Neuronal stem cell (in vitro differentiated cells): ENCODE measurements around the gene CCDC63. TPM values are rescaled to one million over a fixed set of nuclear protein-coding genes. Genes with fewer than 3 reads are reported as not detected.

Source experiments
- DNase-seq: peaks from one replicate; pipeline ENCODE4 v3.0.0-alpha.2; 2013; ENCODE audit warnings: low spot score
- H2AFZ ChIP-seq: one replicate; pipeline ENCODE4 v1.6.1; 2013; ENCODE audit warnings: mild to moderate bottlenecking, low read length, inconsistent platforms
- H2AK5ac ChIP-seq: 2 replicates; pipeline ENCODE4 v1.6.1; 2013; ENCODE audit warnings: low read depth, mild to moderate bottlenecking, inconsistent platforms, low read length, moderate library complexity, mixed read lengths
- H2BK120ac ChIP-seq: 2 replicates; pipeline ENCODE4 v1.6.1; 2013; ENCODE audit warnings: low read depth, mild to moderate bottlenecking, inconsistent platforms, low read length, moderate library complexity, mixed read lengths
- H2BK12ac ChIP-seq: one replicate; pipeline ENCODE4 v1.6.1; 2013; ENCODE audit warnings: low read length, inconsistent platforms
- H2BK15ac ChIP-seq: 2 replicates; pipeline ENCODE4 v1.6.1; 2013; ENCODE audit warnings: mild to moderate bottlenecking, low read length, inconsistent platforms, mixed read lengths
- H2BK5ac ChIP-seq: one replicate; pipeline ENCODE4 v1.6.1; 2013; ENCODE audit warnings: inconsistent platforms, mild to moderate bottlenecking, low read length, moderate library complexity
- H3K14ac ChIP-seq: one replicate; pipeline ENCODE4 v1.6.1; 2013; ENCODE audit warnings: low read length, inconsistent platforms
- H3K18ac ChIP-seq: 2 replicates; pipeline ENCODE4 v1.6.1; 2013; ENCODE audit warnings: low read length, inconsistent platforms
- H3K23ac ChIP-seq: 2 replicates; pipeline ENCODE4 v1.6.1; 2013; ENCODE audit warnings: low read depth, mild to moderate bottlenecking, mixed read lengths, low read length, inconsistent platforms; ENCODE audit not compliant: poor library complexity
- H3K27ac ChIP-seq: replicated peaks from 3 replicates; pipeline ENCODE4 v1.5.1; 2013; ENCODE audit warnings: low read length, inconsistent platforms
- H3K27me3 ChIP-seq, 3 experiments: 2 replicates each; pipeline ENCODE4 v1.6.1; 2013; ENCODE audit warnings: low read length in 3 of 3, mild to moderate bottlenecking in 2 of 3, inconsistent platforms in 1 of 3, low read depth in 1 of 3, mixed read lengths in 1 of 3, moderate library complexity in 1 of 3; ENCODE audit not compliant: control insufficient read depth in 3 of 3, insufficient read depth in 3 of 3
- H3K36me3 ChIP-seq, 2 donors: replicated peaks in 1 of 2; 2 replicates each; pipeline ENCODE4 v1.6.1; 2013; ENCODE audit warnings: low read length in 2 of 2; ENCODE audit not compliant: control insufficient read depth in 2 of 2, insufficient read depth in 2 of 2
- H3K4ac ChIP-seq: 2 replicates; pipeline ENCODE4 v1.6.1; 2013; ENCODE audit warnings: inconsistent platforms, mild to moderate bottlenecking, low read length, moderate library complexity
- H3K4me1 ChIP-seq, 2 donors: 1 replicate in 1 of 2; 2 replicates in 1 of 2; pipeline ENCODE4 v1.6.1; 2013; ENCODE audit warnings: low read length in 2 of 2, low read depth in 1 of 2; ENCODE audit not compliant: control insufficient read depth in 2 of 2, insufficient read depth in 1 of 2
- H3K4me2 ChIP-seq: one replicate; pipeline ENCODE4 v1.6.1; 2013; ENCODE audit warnings: mild to moderate bottlenecking, low read length, inconsistent platforms; ENCODE audit not compliant: insufficient read depth, poor library complexity, severe bottlenecking
- H3K4me3 ChIP-seq, 2 donors: 2 replicates each; pipeline ENCODE4 v1.5.1; 2013; ENCODE audit warnings: low read length in 2 of 2, mild to moderate bottlenecking in 2 of 2, inconsistent platforms in 1 of 2, moderate library complexity in 1 of 2
- H3K79me1 ChIP-seq: one replicate; pipeline ENCODE4 v1.6.1; 2013; ENCODE audit warnings: low read depth, mild to moderate bottlenecking, inconsistent platforms, low read length, moderate library complexity
- H3K9ac ChIP-seq: one replicate; pipeline ENCODE4 v1.6.1; 2013; ENCODE audit warnings: mild to moderate bottlenecking, low read depth, low read length, inconsistent platforms; ENCODE audit not compliant: poor library complexity
- H3K9me3 ChIP-seq, 2 donors: replicated peaks in 1 of 2; 2 replicates each; pipeline versions ENCODE3 to v1.6.1; 2013; ENCODE audit warnings: low read length in 2 of 2, mild to moderate bottlenecking in 2 of 2, inconsistent platforms in 1 of 2, low read depth in 1 of 2, mixed read lengths in 1 of 2, moderate library complexity in 1 of 2; ENCODE audit not compliant: control insufficient read depth in 2 of 2, insufficient read depth in 1 of 2
- H4K8ac ChIP-seq: one replicate; pipeline ENCODE4 v1.6.1; 2013; ENCODE audit warnings: low read depth, mild to moderate bottlenecking, inconsistent platforms, low read length, moderate library complexity
- H4K91ac ChIP-seq: one replicate; pipeline ENCODE4 v1.6.1; 2013; ENCODE audit warnings: low read length, low read depth, mild to moderate bottlenecking, inconsistent platforms; ENCODE audit not compliant: poor library complexity
- WGBS, 2 donors: extraction: QIAGEN DNeasy Blood & Tissue Kit; methylation state at CpG; one replicate each; pipeline ENCODE4 v1.1.7; 2013; ENCODE audit warnings: missing lambda C conversion rate in 2 of 2, mixed read lengths in 1 of 2; ENCODE audit not compliant: insufficient read length in 2 of 2, insufficient replicate concordance in 1 of 2; ENCODE audit errors: extremely low coverage in 2 of 2; 5-methylcytosine and 5-hydroxymethylcytosine counted together
- polyA plus RNA-seq, 2 experiments: library from polyadenylated mRNA; stranded (reverse); fragments of 200-250 nt; gene quantifications; one replicate each; pipeline ENCODE4 v1.2.3, GENCODE V29; 2013

The CCDC63 gene
- polyA plus RNA-seq (2013, experiment 1 of 2) = 1.3 TPM
- 1.1 TPM for polyA plus RNA-seq (2013, experiment 2 of 2)

DNA sequence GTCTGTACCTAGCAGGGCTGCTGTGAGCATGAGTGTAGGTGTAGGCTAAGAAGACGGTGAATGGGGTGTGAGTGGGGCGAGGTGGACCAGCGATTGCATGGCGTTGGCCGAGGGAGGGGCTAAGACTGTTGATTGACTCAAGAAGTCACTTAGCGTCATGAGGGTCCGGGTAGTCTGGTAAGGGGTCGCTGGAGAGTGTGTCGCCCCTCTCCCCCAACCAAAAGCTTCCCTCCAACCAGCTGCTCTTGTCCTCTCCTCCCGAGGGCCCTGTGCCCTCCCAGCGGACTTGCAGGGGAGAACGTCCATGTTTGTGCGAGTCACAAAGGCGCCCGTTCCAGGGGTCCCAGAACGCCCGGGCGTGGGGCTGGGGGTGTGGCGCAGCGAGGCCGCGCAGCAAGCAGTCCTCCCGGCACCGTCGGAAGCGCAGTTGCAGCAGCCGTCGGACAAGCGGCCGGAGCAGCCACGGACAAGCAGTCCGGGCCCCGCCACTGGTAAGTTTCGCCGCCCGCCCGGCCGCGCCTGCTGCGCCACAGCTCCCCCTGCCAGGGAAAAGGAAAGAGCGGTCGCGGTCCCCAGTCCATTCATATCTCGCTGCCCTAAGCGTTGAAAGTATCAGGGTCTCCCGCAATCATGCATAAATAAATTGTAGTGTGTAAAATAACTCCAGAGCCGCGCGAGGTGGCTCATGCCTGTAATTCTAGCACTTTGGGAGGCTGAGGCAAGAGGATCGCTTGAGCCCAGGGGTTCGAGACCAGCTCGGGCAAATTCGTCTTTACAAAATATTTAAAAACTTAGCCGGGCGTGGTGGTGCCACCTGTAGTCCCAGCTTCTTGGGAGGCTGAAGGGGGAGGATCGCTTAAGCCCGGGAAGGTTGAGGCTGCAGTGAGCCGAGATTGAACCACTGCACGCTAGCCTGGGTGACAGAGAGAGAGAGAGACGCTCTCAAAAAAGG lies at the start of gene CCDC63:
Gene CCDC63, plus strand, starts transcription at position 373 of the 952 bp plus-strand sequence. CDS start 5,968 bp downstream, outside the sequence.
- H3K4ac ChIP-seq = no peak within 1 kb of the TSS
- peak; percentile 65 for DNase-seq
- no CpG with 5 or more reads among the region's 60 CpGs for WGBS, 2 donors

DNA sequence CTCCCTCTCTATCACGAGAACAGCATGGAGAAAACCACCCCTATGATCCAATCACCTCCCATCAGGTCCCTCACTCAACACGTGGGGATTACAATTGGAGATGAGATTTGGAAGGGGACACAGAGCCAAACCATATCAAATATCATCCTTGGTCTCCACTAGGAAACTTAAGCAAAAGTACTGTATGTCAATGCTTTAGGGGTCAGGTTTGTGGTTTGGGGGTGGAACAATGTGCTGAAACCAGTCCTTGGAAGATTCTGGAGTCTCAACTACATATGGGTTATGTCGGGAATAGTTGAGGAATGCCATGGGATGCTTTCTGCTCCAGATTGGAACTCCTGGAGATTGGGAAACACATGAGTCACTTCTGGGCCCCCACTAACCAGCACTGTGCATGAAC lies 48.3 kb upstream of the CCDC63 start:
- no peak overlapping the region for H4K8ac ChIP-seq
- H3K27ac ChIP-seq = no peak overlapping the region
- no peak overlapping the region for H2BK12ac ChIP-seq
- H3K18ac ChIP-seq = no peak overlapping the region
- H3K9ac ChIP-seq = no peak overlapping the region
- H3K79me1 ChIP-seq = no peaks in the 10 kb centered on the region
- no peak overlapping the region for H2AFZ ChIP-seq
- DNase-seq = no peak
- H3K9me3 ChIP-seq = no peaks in the 10 kb centered on the region
- H3K4me3 ChIP-seq = no peak overlapping the region
- no peak overlapping the region for H3K4me2 ChIP-seq
- H3K27me3 ChIP-seq = no peaks in the 10 kb centered on the region
- no peak overlapping the region for H2BK120ac ChIP-seq
- no peak overlapping the region for H2BK15ac ChIP-seq
- no peak overlapping the region for H3K14ac ChIP-seq
- no peaks in the 10 kb centered on the region for H3K36me3 ChIP-seq
- no peaks in the 10 kb centered on the region for H3K4me1 ChIP-seq
- no peak overlapping the region for H2AK5ac ChIP-seq
- no peak overlapping the region for H3K4ac ChIP-seq
- H3K23ac ChIP-seq = no peak overlapping the region
- H2BK5ac ChIP-seq = no peak overlapping the region
- no CpG with 5 or more reads among the region's 3 CpGs for WGBS, 2 donors
- no peak overlapping the region for H4K91ac ChIP-seq

More for the DNA sequence above, at the start of gene CCDC63:
- Histone ChIP-seq H3K9ac (peak within 1 kb of the TSS; percentile 67), H2AFZ (peak within 1 kb of the TSS; percentile 89), H3K79me1 (no peaks in the 10 kb centered on the region), H2BK120ac (no peak within 1 kb of the TSS), H3K18ac (peak within 1 kb of the TSS; percentile 95), H3K36me3 (no peaks in the 10 kb centered on the region), H4K91ac (no peak within 1 kb of the TSS), H2AK5ac (peak within 1 kb of the TSS; percentile 13), H3K23ac (peak within 1 kb of the TSS; percentile 74), H3K27ac (no peak within 1 kb of the TSS), H3K14ac (peak within 1 kb of the TSS; percentile 59), H3K4me1 (peaks cover 0 to 2% of the 10 kb centered on the region in 2 donors), H4K8ac (no peak within 1 kb of the TSS), H2BK5ac (no peak within 1 kb of the TSS), H3K4me2 (peak within 1 kb of the TSS; percentile 54), H2BK15ac (peak within 1 kb of the TSS; percentile 82), H3K9me3 (peaks cover 0 to 1% of the 10 kb centered on the region in 2 donors), H3K4me3 (peak within 1 kb of the TSS in 1 of 2 donors; percentile 82), H3K27me3 (peaks cover 0 to 48% (median 0%) of the 10 kb centered on the region in 3 experiments), H2BK12ac (no peak within 1 kb of the TSS)

DNA sequence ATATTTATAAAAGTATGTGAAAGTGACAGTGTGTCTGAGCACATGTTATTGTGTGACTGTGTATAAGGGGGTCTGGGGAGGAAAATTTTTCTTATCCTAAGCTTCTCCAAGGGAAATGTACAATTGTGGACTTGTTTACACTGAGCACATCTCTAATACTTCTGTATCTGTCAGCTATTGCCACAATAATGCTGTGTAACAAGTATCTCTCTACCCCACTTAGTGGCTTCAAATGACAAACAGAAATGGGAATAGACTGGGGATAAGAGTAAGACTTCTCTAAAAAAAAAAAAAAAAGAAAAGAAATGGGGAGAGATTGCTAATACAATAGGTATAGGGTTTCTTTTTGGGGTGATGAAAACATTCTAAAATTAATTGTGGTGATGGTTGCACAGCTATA lies 44.3 kb upstream of the CCDC63 start:
- H3K36me3 ChIP-seq = no peaks in the 10 kb centered on the region
- no peak overlapping the region for H4K91ac ChIP-seq
- H4K8ac ChIP-seq = no peak overlapping the region
- H3K4me1 ChIP-seq = no peaks in the 10 kb centered on the region
- H3K23ac ChIP-seq = no peak overlapping the region
- no peak overlapping the region for H3K18ac ChIP-seq
- H2BK5ac ChIP-seq = no peak overlapping the region
- no peak overlapping the region for H2AFZ ChIP-seq
- H3K14ac ChIP-seq = no peak overlapping the region
- no peak overlapping the region for H3K9ac ChIP-seq
- H3K4ac ChIP-seq = no peak overlapping the region
- no peak overlapping the region for H2BK12ac ChIP-seq
- H3K9me3 ChIP-seq = peaks cover 0 to 4% of the 10 kb centered on the region in 2 donors
- H2AK5ac ChIP-seq = no peak overlapping the region
- no peaks in the 10 kb centered on the region for H3K79me1 ChIP-seq
- no peak overlapping the region for H2BK15ac ChIP-seq
- no peak overlapping the region for H3K4me2 ChIP-seq
- no peak for DNase-seq
- no peak overlapping the region for H3K4me3 ChIP-seq
- H2BK120ac ChIP-seq = no peak overlapping the region
- H3K27ac ChIP-seq = no peak overlapping the region
- H3K27me3 ChIP-seq = no peaks in the 10 kb centered on the region

DNA sequence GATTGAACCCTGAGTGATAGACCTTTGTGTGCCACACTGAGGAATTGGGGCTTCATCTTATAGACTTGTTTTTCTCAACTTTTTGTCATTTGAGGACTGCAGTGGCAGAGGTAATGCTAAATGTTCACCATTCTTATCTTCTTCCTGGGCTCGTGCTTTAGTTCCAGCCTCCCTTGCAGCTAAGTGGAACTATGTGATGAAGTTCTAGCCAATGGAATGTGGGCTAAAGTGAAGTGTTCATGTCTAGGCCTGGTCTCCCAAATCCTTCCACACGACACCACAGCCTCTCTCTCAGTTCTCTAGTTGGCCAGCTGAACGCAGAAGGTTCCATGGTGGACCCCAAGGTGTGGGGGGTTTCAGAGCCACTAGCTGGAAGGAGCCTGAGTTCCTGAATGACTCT lies 42.4 kb upstream of the CCDC63 start:
- no peaks in the 10 kb centered on the region for H3K27me3 ChIP-seq
- no peak overlapping the region for H4K91ac ChIP-seq
- no peaks in the 10 kb centered on the region for H3K36me3 ChIP-seq
- no peak overlapping the region for H3K18ac ChIP-seq
- no peak overlapping the region for H3K27ac ChIP-seq
- no peak overlapping the region for H3K23ac ChIP-seq
- no peaks in the 10 kb centered on the region for H3K4me1 ChIP-seq
- H3K4me2 ChIP-seq = no peak overlapping the region
- no peaks in the 10 kb centered on the region for H3K79me1 ChIP-seq
- no peak overlapping the region for H3K9ac ChIP-seq
- no peak overlapping the region for H2AK5ac ChIP-seq
- no peak overlapping the region for H2BK12ac ChIP-seq
- no peak overlapping the region for H4K8ac ChIP-seq
- H3K14ac ChIP-seq = no peak overlapping the region
- H3K9me3 ChIP-seq = peaks cover 0 to 4% of the 10 kb centered on the region in 2 donors
- no peak overlapping the region for H2BK15ac ChIP-seq
- no peak for DNase-seq
- no peak overlapping the region for H2AFZ ChIP-seq
- H3K4me3 ChIP-seq = no peak overlapping the region
- no peak overlapping the region for H2BK120ac ChIP-seq
- WGBS, 2 donors = no CpG with 5 or more reads among the region's 3 CpGs
- no peak overlapping the region for H3K4ac ChIP-seq
- no peak overlapping the region for H2BK5ac ChIP-seq
